Parathyroid adenoma (tissue), 2 donors: ENCODE results near the gene PML.

ENCODE experiments used
- H2AFZ ChIP-seq: fragments of 300-600 bp; sonication (generic); one replicate; pipeline ENCODE4 v1.7.0; 2017; ENCODE audit warnings: antibody characterized with exemption, mild to moderate bottlenecking
- H3K27ac ChIP-seq: fragments of 300-600 bp; sonication (generic); one replicate; pipeline ENCODE4 v1.7.0; 2017
- H3K27me3 ChIP-seq: fragments of 300-600 bp; sonication (generic); one replicate; pipeline ENCODE4 v1.7.0; 2017; ENCODE audit warnings: low read length; ENCODE audit not compliant: control insufficient read depth, insufficient read depth
- H3K36me3 ChIP-seq: fragments of 300-600 bp; sonication (generic); one replicate; pipeline ENCODE4 v1.7.0; 2017; ENCODE audit warnings: low read length; ENCODE audit not compliant: control insufficient read depth, insufficient read depth
- H3K4me1 ChIP-seq: fragments of 300-600 bp; sonication (generic); one replicate; pipeline ENCODE4 v1.7.0; 2017; ENCODE audit warnings: control low read depth
- H3K4me2 ChIP-seq: fragments of 300-600 bp; sonication (generic); one replicate; pipeline ENCODE4 v1.7.0; 2017; ENCODE audit warnings: low read length
- H3K4me3 ChIP-seq: fragments of 300-600 bp; sonication (generic); one replicate; pipeline ENCODE4 v1.7.0; 2017; ENCODE audit warnings: low read depth, low read length
- H3K79me2 ChIP-seq: fragments of 300-600 bp; sonication (generic); one replicate; pipeline ENCODE4 v1.7.0; 2017; ENCODE audit warnings: control low read depth
- H3K9ac ChIP-seq: fragments of 300-600 bp; sonication (generic); one replicate; pipeline ENCODE4 v1.7.0; 2017; ENCODE audit warnings: mild to moderate bottlenecking
- H3K9me3 ChIP-seq: fragments of 300-600 bp; sonication (generic); one replicate; pipeline ENCODE4 v1.7.0; 2017; ENCODE audit warnings: low read length; ENCODE audit not compliant: control insufficient read depth
- TF ChIP-seq, protein P1 (sequence below): fragments of 300-600 bp; sonication (generic); IDR thresholded peaks from one replicate; pipeline ENCODE4 v1.7.0; 2017; ENCODE audit warnings: antibody characterized with exemption, mild to moderate bottlenecking
- donor health status: primary hyperparathyroidism.

Gene PML

DNA sequence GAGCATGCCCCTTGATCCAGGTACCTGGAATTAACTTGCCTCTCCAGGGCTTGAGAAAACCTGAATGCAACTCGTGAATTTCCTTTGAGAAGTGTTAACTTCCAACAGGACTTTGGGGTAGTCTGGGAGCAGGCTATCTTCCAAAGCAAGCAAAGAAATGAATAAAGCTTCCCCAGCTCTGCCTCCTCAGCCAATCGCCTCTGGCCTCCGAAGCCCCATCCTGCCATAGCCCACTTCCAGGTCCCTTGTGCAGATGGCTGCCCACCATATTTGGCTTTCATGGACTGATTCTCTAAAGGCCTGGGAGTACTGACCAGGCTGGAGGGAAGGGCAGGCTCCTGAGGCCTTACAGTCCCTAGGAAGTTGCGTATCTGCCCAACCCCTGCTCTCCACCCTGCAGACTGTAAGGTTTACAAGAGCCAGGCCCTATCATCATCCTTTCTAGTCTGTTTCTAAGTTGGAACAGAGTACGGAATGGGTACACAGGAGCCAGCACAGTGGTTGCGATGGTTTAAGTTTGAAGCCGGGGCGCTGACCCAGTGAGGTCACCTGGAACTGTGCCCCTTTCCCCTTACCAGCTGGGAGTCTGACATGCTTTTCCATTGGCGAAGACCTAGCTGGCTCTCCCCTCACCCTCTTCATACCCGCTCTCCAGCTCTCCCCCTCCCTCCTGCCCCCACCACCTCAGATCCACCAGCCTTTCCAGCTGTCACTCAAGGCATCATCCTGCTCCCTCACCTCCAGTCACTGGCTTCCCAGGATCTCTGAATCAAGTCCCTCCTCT, 1.1 kb upstream of the PML start:
- H3K27me3 ChIP-seq = no peaks in the 10 kb centered on the region
- peaks cover 4% of the 10 kb centered on the region for H3K4me1 ChIP-seq
- H3K4me3 ChIP-seq = no peak overlapping the region
- no peaks in the 10 kb centered on the region for H3K36me3 ChIP-seq
- TF ChIP-seq, protein P1, sequence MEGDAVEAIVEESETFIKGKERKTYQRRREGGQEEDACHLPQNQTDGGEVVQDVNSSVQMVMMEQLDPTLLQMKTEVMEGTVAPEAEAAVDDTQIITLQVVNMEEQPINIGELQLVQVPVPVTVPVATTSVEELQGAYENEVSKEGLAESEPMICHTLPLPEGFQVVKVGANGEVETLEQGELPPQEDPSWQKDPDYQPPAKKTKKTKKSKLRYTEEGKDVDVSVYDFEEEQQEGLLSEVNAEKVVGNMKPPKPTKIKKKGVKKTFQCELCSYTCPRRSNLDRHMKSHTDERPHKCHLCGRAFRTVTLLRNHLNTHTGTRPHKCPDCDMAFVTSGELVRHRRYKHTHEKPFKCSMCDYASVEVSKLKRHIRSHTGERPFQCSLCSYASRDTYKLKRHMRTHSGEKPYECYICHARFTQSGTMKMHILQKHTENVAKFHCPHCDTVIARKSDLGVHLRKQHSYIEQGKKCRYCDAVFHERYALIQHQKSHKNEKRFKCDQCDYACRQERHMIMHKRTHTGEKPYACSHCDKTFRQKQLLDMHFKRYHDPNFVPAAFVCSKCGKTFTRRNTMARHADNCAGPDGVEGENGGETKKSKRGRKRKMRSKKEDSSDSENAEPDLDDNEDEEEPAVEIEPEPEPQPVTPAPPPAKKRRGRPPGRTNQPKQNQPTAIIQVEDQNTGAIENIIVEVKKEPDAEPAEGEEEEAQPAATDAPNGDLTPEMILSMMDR = no peak
- H3K9me3 ChIP-seq = no peaks in the 10 kb centered on the region
- no peak overlapping the region for H3K27ac ChIP-seq
- H2AFZ ChIP-seq = no peak overlapping the region
- peak overlapping the region; percentile 66 for H3K4me2 ChIP-seq
- H3K79me2 ChIP-seq = peaks cover 2% of the 10 kb centered on the region
- no peak overlapping the region for H3K9ac ChIP-seq

DNA sequence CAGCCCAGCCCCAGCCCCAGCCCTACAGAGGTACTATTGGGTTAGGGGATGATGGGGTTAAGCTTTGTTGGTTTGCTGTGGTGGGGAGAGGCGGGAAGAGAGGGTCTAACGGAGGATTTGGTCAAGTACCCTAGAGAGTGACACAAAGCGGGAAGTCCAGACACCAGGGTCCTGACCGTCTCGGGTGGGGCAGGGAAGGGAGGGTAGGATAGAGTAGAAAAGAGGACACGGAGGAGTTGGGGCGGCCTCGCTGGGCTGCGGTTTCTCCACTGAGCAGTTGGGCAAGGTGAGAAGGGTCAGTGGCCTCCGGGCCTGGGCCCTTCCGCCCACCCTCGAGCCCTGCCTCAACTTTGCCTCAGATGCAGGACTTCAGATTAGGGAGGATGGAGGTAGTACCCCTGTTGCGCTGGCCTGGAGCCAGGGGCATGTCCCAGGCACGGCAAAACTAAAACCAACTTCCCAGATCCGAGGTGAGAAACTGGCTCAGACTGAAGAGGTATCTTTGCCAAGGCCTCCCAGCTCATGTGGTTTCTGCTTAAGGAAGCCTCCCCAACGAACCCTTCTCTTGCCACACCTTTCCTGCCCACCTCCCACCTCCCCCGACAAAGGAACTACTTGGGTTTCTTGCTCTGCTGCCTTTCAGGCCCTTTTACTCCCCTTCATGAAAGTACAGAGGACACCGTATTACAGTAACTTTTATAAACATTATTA, 551 bp downstream of the PML start:
- peaks cover 4% of the 10 kb centered on the region for H3K4me1 ChIP-seq
- H2AFZ ChIP-seq = peak overlapping the region; percentile 79
- H3K36me3 ChIP-seq = no peaks in the 10 kb centered on the region
- peak overlapping the region; percentile 66 for H3K4me2 ChIP-seq
- H3K27me3 ChIP-seq = no peaks in the 10 kb centered on the region
- H3K79me2 ChIP-seq = peaks cover 2% of the 10 kb centered on the region
- peak overlapping the region; percentile 37 for H3K9ac ChIP-seq
- peak overlapping the region; percentile 72 for H3K4me3 ChIP-seq
- TF ChIP-seq, protein P1 = no peak
- peak overlapping the region; percentile 86 for H3K27ac ChIP-seq
- H3K9me3 ChIP-seq = no peaks in the 10 kb centered on the region

DNA sequence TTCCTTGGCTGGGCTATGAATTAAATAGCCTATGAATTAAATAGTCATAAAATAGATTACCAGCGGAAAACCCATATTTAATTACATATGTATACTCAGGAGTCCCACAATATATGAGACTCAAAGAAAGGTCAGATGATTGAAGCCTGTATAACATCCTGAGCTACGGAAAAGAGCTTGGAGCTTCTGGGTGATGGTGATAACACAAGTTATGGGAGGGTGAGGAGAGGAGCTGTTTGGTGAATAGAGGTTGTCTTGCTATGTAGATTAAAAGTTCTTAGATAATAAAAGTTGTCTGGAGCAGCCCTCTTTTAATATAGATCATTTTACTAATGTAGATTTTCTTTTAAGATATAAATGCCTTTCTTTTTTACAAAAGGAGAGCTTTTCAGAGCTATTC, 1.8 kb downstream of the PML start:
- H3K79me2 ChIP-seq = no peaks in the 10 kb centered on the region
- H2AFZ ChIP-seq = no peak overlapping the region
- peak overlapping the region; percentile 43 for H3K4me2 ChIP-seq
- no peak overlapping the region for H3K27ac ChIP-seq
- peaks cover 4% of the 10 kb centered on the region for H3K4me1 ChIP-seq
- TF ChIP-seq, protein P1 = no peak
- H3K9me3 ChIP-seq = no peaks in the 10 kb centered on the region
- no peak overlapping the region for H3K9ac ChIP-seq
- H3K27me3 ChIP-seq = no peaks in the 10 kb centered on the region
- peak overlapping the region; percentile 33 for H3K4me3 ChIP-seq
- no peaks in the 10 kb centered on the region for H3K36me3 ChIP-seq

DNA sequence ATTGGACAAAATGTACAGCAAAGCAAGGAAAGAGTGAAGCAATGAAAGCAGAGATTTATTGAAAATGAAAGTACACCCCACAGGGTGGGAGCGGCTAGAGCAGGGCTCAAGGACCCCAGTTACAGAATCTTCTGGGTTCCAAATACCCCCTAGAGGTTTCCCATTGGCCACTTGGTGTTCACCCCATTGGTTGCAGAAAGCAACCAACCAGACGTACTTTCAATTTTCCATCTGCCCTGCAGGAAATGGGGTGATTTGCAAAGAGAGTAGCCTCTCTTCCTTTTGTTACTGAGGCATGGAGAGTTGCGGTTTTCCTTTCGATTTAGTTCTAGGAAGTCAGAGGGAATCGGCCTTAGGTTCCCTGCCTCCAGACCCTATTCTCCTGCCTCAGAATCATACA, 2.4 kb downstream of the PML start:
- Histone ChIP-seq H3K4me2 (peak overlapping the region; percentile 51), H3K27ac (peak overlapping the region; percentile 32), H3K79me2 (peaks cover 3% of the 10 kb centered on the region), H3K36me3 (no peaks in the 10 kb centered on the region), H2AFZ (no peak overlapping the region), H3K27me3 (no peaks in the 10 kb centered on the region), H3K4me3 (peak overlapping the region; percentile 33), H3K9me3 (no peaks in the 10 kb centered on the region), H3K4me1 (peaks cover 4% of the 10 kb centered on the region), H3K9ac (no peak overlapping the region)
- TF ChIP-seq, protein P1 = no peak
